ENCODE data around the gene TFAP2E.

Gene TFAP2E

GRCh38 chr1:35573198-35574124, at the start of gene TFAP2E:
TFAP2E (plus strand) TSS chr1:35573314; CDS start chr1:35573578, 264 bp downstream.
- DNase-seq (ENCODE audit: low read depth in 2 of 3, low spot score in 2 of 3), result no peak

- DNase-seq (ENCODE audit: low read depth in 2 of 3, low spot score in 2 of 3), result no peak
Measured at GRCh38 chr1:35524106-35524505, 49.0 kb upstream of the TFAP2E start.

DNA sequence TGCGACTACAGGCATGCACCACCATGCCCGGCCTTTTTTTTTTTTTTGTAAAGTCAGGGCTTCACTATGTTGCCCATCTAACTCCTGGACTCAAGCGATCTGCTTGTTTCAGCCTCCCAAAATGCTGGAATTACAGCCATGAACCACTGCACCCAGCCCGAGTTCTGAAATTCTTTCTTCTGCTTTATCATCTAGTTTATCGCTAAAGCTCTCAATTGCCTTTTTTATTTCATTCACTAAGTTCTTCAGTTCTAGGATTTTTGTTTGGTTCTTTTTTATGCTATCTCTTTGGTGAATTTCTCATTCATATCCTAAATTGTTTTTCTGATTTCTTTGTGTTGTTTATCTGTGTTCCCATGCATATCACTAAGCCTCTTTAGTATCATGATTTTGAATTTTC, 42.9 kb upstream of the TFAP2E start:
- no peak for DNase-seq (ENCODE audit: low read depth in 2 of 3, low spot score in 2 of 3)

DNA sequence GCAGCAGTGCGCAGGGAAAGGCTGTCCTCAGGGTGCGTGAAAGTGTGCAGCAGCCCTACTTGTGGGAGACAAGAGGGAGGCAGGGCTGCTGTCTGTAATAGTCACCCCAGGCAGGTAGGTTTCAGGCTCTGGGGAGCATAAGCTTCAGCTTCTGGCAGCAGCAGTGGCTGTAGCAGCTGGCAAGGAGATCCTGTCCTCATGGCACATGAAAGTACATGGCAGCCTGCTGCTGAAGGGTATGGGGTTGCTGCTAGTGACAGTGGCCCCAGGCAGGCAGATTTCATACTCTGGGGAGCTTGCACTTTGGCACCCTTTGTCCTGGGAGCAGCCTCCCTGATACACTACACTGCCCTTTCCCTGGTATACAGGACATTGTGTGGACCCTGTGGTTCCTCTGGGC, 42.2 kb upstream of the TFAP2E start:
- no peak for DNase-seq (ENCODE audit: low read depth in 2 of 3, low spot score in 2 of 3)

DNA sequence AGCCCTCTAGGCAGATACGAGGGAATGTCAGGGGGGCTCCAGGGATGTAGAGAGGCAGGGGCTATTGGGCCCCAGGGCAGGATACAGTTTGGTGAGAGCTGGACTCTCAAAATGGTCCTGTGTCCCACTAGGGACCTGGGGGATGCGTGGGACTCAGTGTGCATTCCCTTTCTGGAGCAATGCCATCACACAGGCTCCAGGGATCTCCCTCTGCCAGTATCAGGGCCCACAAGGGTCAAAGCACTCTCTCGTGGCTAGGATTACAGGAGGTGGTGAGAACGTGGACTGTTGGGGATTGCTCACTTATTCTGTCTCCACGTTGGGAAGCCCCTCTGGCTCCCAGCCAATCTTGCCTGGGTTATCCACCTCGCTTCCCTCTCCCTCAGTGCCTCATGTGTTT, 41.7 kb upstream of the TFAP2E start:
- no peak for DNase-seq (ENCODE audit: low read depth in 2 of 3, low spot score in 2 of 3)

GRCh38 chr1:35532497-35533223, 40.5 kb upstream of the TFAP2E start:
- no peak for DNase-seq (ENCODE audit: low read depth in 2 of 3, low spot score in 2 of 3)

DNA sequence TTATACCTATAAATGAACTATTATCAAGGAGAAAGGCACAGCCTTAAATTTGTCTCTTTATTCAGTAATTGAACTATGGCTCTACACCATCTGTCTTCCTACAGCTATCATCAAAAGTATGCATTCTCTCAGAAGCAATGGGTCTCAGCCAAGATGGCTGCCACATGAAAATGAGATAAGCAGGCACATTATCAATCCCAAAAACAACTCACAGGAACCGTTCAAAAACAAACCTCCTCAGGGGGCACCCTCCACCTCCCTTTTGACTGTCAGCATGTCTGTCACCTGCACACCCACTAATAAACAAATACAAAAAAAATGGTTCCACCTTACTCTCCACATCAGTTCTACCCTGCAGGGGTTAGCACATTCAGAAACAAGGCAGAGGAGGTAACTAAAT, 39.5 kb upstream of the TFAP2E start:
- DNase-seq (ENCODE audit: low read depth in 2 of 3, low spot score in 2 of 3), result no peak

DNA sequence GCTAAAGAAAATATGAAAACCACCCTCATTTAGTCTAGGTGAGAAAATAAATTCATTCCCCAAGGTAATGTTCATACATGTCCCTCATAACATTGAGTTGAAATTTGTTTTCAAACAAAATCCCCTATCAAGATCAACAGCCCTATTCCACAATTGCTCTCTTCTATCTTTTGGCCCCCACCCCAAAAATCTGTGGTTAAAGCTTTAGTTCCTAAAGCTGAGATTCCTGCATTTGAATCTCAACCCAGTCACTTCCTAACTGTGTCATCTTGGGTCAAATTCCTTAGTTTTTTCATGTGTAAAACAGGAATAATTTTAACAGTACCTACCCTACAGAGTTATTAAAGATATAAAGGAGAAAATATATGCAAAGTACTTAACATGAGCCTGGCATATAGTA, 37.9 kb upstream of the TFAP2E start:
- no peak for DNase-seq (ENCODE audit: low read depth in 2 of 3, low spot score in 2 of 3)

- DNase-seq (ENCODE audit: low read depth in 2 of 3, low spot score in 2 of 3), result no peak
Measured at GRCh38 chr1:35536556-35537162, 36.5 kb upstream of the TFAP2E start.

- no peak for DNase-seq (ENCODE audit: low read depth in 2 of 3, low spot score in 2 of 3)
Measured at GRCh38 chr1:35537806-35538205, 35.3 kb upstream of the TFAP2E start.

- DNase-seq (ENCODE audit: low read depth in 2 of 3, low spot score in 2 of 3), result no peak
Measured at GRCh38 chr1:35539073-35539823, 33.9 kb upstream of the TFAP2E start.

DNA sequence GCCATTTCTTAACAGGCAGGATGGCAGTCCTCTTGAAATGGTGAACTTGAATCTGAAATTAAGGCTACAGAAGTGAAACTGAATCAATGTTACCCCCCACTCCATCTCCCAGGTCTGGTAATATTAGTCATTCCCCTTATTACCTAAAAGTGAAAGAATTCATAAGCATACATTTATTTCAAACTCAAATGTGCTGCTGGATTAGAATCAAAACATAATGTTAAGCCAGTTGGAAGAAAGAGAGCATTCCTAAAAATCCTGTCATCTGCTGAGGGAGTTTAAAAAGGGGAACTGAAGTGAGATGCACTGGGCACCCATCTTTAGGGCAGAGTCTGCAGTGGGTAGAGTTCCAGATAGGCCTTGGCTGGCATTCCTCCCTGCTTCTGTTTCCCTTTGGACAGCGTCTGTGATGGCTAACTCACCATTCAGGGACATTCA, 33.3 kb upstream of the TFAP2E start:
- no peak for DNase-seq (ENCODE audit: low read depth in 2 of 3, low spot score in 2 of 3)

GRCh38 chr1:35544976-35545375, 28.1 kb upstream of the TFAP2E start:
- no peak for DNase-seq (ENCODE audit: low read depth in 2 of 3, low spot score in 2 of 3)

DNA sequence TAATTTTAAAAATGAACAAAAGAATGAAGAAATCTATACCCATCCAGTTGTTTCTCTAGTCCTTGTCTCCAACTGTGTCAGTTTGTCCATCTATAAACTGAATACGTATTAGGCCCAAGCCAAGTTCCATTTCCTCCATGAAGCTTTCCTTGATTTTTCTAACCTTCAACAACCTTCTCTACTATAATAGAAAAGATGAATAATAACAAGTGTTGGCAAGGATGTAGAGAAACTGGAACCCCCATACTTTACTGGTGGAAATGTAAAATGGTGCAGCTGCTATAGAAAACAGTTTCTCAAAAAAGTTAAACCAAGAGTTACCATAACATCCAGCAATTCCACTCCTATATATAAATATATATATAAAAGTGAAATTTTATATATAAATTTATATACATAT, 26.5 kb upstream of the TFAP2E start:
- no peak for DNase-seq (ENCODE audit: low read depth in 2 of 3, low spot score in 2 of 3)

DNA sequence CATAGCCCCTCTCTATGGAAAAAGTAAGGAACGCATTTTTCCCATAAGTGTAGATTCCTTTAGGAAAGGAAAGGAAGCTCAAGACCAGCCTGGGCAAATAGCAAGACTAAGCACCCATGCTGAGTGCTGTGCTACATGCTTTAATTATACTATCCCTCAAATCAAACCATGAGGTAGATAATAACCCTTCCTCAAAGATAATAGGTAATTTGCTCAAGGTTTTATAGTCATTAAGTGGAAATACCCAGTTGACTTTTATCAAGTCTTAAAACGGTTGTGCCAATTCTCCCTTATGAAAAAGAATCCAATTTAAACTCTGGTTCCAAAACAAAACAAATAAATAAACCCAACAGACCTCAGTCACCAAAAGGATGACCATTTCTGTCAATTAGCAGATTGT, 19.3 kb upstream of the TFAP2E start:
- DNase-seq (ENCODE audit: low read depth in 2 of 3, low spot score in 2 of 3), result no peak

DNA sequence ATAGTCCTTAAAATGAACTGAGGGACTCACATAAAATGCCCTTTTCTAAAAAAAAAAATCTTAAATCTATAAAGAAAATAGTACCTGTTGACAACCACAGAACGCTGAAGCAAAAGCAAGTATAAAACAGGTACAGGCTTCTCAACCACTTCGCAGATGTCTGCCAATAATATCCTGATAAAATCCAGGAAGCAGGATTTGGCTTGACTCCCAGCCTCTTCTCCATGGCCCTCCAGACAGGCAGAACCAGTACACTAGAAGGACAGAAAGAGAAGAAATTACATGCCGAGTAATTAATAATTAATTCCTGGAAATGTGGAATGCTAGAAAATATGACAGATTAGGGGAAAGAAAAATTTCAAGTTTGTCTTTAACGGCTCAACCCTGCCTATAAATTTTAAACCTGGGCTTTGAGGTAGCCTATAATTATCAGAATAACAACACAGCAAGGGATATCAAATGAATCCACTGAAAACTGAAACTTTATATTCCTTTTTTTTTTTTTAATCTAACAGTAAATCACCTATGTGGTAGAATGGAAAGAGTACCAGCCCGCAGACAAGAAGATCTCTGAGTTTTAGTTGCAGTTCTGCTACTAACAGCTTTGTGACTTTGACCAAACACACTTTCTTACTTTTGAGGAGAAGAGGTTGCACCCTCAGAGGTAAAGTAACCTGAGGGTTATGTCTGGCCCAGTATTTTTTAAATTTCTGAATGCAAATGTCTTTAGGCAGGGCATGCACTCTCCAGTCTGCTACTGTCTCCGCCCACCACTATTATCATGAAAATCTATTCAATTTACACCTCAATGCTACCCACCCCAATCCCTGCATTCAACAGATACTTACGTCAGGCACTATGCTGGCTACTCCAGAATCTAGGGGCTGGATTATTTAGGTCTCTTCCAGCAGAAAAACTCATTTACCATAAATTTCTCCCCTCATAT, 18.6 kb upstream of the TFAP2E start:
- DNase-seq (ENCODE audit: low read depth in 2 of 3, low spot score in 2 of 3), result no peak

DNA sequence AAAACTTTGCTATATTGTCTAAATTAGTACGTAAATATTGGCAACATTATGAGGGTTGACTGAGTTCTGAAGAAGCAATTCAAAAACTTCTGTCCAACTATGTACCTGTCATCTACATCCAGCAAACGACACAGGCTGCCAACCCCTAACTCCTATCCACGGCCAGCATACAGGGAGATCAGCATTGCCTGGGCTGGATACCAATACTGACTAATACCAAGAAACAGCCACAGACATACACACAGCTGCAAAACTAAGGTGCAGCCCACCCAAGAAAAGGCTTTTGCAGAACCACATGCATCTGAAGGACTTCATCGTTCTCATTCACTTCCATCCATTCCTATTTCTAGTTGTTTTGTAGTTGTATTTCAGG, 17.9 kb upstream of the TFAP2E start:
- DNase-seq (ENCODE audit: low read depth in 2 of 3, low spot score in 2 of 3), result no peak

DNA sequence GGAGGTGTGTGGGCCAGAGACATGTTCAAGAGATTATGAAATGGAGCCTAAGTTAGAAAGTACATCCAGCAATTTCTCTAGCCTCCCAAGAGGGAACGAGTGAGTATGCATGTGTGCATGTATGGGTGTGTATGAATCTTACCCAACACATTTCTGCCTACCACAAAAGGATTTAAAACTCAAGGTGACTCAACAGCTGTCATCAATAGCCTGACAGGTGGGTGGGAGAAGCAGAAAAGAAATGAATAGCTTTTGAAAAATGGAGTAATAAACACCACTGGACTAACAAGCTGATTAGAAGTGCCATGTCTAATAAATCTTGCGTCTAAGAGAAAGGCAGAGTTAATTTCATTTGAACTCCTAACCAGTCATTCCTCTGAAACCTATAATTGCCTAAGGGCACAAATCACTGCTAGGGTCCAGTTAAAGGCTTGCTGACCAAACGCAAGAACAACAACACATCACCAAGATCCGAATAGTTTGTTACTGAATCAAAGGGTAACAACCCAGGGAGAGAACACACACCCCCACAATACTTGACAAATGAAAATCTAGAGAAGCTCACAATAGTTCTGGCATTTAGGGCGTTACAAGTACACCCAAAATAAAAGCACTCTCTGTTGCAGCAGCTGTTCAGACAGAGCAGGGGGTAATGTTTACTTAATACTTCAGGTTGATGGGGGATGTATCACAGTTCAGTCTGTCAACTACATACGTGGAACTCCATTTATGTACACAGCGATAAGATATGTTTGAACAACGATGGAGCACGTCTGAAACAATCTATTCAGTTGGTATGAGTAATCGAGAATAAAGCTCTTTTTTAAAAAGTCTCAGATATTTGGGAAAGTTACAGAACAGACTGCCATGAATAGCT, 17.3 kb upstream of the TFAP2E start:
- no peak for DNase-seq (ENCODE audit: low read depth in 2 of 3, low spot score in 2 of 3)

DNA sequence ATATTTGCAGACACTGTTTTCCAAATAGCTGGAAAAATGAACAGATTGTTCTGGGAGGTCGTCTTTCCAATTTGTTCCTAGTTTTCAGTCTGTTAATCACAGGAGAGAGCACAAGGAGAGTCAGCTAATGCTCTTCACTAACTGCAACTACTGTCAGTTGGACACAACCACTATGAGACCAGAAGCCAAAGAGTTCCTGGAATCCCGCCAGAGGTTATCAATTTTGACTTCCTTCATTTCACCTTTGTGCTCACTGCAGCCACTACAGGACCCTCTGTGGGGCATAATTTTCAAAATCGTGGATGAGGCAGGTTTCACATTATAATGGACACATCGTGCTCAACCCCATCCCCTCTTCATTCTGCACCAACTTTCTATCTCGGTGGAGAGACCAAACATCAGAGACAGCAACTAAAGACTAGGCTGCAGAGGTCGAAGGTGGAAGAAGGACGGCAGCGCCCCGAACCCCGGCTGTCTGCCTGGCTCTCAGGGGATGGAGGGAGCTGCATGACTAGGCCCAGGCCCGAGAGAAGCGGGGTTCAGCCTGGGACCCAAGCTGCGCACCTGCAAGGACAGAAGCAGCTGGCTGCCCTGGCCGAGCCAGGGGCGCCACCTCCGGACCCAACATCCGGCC, 16.5 kb upstream of the TFAP2E start:
- no peak for DNase-seq (ENCODE audit: low read depth in 2 of 3, low spot score in 2 of 3)

Measured in activated CD8-positive, alpha-beta memory T cell treated with anti-CD3 and anti-CD28 coated beads for 48 hours (primary cell).